GDM1 (cell line): ENCODE measurements around the gene SEZ6.

Source experiments
- DNase-seq: peaks from one replicate; lab custom pipeline; 2025; lab: John Stamatoyannopoulos, UW

The SEZ6 gene

DNA sequence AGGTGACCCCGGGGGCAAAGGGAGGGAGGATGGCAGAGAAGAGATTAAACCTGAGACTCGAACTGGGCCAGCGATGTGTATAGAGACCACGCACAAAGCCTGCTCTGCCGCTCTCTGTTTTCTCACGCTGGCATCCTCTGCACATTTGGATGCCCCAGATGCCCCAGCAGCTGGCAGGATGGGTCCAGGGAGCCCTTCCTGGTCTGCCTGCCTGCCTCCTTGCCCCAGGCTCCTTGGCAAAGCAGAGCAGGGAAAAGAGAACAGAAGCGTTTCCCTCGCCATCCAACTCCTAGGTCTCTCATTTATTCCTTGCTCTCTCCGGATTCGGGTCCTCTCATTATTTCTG, 31.9 kb upstream of the SEZ6 start:
- no peak for DNase-seq

DNA sequence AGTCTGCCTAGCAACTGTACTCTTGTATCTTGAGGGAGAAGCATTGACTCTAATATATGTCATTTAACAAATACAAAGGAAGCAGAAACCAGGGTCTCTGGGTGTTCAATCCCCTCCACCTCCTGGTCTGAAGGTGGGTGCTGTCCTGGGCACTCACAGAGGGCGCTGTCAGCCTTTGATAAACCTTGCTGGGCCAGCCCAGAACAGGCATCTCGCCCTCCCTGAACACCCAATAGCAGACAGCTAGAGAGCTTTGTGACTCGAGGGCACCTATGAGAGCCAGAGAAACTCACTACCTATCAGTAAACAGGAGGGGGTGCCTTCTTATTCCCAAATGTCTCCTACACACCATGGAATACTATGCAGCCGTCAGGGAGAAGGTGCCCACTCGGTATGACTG, 30.8 kb upstream of the SEZ6 start:
- no peak for DNase-seq

DNA sequence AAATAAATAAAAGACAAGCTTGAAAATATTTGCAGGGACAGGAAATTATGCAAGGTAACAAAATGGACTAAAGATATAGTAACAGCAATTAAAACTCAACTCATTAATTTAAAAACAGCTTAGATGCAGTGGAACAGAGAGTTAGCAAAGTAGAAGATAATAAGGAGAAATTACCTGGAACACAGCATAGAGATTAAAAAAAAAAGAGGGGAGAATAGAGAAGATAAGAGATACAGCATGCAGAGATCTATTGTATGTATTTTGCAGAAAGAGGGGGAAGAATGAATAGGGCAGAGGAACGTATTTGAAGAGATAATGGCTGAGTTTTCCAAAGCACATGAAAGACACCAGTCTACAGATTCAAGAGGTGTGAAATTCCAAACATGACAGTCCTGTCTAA, 28.7 kb upstream of the SEZ6 start:
- no peak for DNase-seq

DNA sequence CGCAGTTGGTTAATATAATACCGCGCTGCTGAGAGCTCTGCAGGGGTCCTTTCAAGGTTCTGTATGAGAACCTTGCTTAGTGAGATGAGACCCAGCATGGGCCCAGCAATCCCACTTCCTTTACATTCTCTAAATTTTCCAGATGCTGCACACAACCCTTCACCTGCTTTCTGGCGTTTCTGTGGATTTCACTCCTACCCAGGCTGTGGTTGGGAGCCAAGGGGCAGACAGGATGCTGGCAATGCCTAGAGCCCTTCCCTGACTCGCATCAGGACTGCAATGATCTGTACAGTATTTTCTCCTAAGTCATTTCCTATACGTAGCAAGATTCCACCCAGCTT, 27.0 kb upstream of the SEZ6 start:
- DNase-seq = no peak

DNA sequence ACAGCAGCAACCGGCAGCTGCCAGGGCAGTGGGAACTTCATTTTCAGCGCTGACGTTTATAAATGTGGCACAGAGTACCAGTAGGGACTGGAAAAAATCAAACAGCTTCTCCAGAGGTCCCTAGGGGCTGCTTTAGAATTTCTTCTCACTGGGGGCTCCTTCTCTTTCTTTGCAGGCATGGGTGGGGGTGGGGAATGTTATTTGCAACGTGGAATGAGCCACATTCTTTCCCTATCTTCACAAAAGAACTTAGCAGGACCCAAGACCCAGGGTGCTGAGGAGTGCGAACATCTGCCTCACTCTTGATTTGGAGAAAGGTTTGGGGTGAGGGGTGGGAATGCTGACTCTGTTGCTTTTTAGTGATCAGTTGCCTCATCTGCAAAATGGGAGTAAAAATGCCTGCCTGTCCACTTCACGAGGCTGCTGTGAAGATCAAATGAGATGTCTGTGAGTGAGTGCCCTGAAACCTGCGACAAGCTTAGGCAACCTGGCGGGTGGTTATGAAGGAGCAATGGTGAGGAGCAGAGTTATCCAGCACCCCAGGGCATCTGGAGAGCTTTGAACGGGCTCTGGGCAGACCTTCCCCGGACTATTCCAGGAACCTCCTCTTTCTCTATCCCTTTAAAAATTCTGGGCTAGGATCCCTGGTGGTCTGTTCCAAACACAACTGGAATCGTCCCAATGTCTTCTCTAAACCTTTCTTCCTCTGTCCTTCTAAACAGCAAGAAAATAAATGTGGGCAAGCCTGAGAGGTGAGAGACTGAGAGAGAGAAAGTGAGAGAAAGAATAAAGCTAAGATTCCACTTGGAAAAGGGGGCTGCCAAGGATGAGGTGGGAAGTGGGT, 26.4 kb upstream of the SEZ6 start:
- no peak for DNase-seq

DNA sequence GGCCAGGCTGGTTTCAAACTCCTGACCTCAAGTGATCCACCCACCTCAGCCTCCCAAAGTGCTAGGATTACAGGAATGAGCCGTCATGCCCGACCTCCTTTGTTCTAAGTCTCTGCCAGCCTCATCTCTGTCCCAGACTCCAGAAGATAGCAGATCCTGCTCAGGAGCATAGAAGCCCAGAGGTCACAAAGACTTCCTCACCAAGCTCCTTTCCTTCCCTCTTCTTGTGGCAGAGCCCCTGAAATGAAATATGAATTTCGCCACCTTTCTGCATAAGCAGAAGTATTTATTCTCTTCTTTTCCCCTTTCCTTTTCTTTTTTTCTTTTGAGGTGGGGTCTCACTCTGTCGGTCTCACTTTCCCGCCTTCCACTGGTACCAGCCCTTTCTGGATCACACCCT, 25.7 kb upstream of the SEZ6 start:
- DNase-seq = no peak

DNA sequence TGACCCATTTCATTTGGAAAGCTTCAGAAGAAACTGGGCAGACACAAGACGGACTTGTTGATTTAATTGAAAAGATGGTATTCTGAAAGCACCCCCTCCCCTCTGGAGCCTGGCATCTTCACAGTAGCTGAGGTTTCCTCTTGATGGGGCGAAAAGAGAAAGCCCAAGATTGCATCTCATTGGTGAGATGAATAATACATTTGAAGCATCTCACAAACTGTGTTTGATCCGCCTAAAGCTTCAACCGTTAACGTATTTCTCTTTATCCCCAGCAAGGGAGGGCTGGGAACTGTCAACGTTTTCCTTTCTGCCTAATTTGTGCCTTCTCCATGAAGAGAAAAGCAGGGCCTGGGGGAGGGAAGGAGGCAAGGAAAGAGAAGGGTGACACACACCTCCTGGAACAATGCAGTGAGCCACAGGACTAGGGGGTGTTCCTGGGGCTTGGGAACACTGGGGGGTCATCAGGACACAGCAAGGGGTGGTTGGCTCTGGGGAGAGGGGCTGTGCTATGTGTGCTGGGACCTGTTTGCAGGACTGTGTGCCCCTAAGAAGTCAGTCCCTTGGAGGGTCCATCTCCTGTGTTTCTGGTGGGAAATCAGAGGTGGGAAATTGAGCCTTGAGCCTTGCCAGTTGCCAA, 18.6 kb upstream of the SEZ6 start:
- DNase-seq = no peak

DNA sequence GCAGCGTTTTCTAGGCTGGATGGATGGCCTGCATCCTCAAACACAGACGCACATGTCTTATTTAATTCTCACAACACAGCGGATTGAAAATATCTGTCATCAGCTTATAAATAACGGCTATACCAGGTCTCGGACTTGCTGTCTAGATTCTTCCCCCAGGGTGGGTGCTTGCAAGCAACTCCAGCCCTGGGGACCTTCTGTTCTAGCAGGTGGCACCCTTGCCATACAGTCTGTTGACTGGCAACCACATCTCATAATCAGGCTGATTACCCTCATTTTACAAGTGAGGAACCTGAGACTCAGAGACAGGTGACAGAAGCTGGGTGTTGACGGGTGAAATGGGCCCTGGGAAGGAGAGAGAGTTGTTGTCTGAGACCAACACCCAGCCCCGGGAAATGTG, 16.2 kb upstream of the SEZ6 start:
- DNase-seq = no peak

DNA sequence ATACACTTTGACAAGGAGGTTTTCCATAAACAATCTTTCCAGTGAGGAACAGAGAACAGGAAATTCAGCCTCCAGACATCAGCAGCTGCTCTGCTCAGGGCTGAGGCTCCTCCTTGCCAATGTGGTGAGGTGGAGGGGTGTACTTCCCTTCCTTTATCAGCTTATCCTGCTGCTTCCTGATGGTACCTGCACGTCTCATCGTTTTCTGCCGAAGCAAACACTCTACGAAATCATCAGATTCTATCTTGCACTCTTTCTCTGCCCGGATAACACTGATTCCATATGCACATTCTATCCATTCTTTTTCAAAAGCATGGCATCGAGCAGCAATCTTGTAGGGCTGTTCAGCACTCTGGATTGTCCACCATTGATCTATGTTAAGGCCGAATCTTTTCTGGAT, 15.4 kb upstream of the SEZ6 start:
- DNase-seq = no peak

DNA sequence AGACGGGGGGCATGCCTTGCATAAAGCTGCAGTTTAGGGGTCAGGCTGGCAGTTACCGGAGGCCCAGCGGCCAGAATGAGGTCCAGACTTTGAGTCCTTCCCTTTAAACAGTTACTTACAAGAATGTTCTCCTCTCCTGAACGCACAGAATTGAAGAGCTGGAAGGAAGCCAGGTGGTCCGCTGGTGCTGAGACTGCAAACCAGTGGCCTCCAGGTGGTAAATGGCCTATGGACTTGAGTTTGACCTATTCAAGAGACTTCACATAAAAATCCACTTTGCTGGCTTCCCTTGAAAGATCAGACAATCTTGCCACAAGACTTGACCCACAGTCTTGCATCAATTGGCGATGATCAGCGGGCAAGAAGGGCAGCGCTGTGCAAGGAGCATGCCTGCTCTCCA, 14.7 kb upstream of the SEZ6 start:
- no peak for DNase-seq

DNA sequence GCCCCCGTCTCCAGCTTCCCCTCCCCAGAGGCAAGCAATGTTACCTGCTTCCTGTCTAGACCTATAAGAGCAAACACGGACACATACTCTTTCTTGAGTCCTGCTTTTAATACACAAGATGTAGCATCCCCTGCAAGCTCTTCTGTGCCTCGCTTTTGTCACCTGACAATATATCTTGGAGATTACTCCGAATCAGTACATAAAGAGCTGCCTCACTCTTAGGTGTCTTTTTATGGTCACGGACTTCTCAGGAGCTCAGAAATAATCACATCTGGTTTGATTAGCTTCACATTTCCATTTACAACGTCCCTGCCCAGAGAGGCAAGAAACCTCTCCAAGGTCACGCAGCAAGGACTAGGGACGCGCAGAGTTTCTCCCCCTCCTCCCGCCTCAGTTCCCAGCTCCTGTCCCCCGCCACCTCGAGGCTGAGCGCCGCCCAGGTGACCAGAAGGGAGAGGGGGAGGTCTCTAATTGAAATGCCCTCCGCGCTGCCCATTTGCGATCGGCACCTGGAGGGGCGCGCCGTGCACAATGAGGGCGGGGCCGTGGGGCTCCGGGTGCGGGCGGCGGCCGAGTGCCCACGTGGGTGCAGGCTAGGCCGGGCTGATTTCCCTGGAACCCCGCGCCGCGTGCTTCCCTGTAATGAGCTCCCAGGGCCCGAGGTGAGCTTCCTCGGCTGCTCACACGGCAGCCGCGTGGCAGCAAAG, 13.8 kb upstream of the SEZ6 start:
- no peak for DNase-seq

DNA sequence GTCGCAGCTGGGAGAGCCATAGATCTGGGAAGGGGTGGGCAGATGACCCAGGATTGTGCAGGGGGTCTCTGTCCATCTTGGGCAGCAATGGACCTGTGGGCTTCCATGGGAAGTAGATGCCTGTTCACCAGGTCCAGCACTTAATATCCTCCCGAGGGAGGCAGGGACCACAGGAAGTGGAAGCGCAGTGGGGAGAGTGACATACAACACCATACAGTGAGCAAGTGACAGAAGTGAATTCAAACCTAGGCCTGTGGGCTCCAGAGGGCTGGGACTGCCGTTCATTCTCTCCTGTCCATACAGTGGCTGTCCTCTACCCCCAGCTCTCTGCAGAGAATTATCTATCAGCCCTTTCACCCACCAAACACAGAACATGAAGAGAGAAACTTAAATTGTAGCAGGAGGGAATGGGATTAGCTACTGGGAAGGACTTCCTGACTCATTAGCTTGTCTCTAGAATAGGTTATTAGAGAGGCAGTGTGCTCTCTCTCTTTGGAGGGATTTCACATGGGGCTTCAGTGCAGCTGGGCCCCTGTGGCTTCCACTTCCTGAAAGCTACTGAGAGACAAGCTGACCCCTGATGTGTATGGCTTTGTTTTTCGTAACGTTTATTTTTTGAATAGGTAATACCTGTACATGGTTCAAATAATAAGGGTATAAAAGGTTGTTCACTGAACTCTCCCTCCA, 13.1 kb upstream of the SEZ6 start:
- DNase-seq = no peak

DNA sequence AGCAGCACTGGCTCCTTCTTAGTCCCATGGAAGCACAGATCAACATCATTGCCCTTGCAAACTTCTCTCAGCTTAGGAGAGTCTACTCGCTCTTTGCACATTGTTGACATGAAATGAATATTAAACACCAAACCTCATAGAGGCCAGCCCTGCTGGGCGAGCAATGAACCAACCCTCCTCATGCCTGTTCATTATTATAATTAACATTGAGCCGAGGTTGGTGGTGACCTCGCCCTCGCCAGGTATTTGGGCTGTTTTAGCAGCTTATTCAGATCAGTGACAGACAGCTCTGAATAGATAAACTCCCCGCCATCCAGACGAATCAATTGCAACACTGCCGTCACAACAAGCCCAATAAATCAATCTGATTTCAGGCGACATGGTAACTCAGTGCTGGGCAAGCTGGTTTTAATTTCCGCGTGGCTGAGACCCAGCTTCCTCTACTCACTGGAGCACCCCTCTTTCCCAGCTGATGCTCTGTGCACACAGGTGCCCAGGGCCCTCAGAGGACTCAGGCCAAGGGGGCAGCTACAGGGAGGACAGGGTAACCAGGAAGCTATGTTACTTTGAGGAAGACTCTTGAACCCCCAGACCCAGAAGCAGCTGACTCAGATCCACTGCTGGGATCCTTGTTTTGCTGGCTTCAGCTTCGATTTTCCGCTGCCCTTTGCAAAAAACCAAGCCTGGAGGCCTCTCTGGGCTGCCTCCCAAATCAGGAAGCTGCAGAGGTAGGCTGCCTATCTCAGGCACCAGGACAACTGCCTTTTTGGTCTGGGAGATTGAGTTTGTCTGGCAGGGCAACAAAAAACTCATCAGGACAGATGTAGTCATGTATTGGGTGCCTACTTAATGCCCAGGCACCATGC, 10.7 kb upstream of the SEZ6 start:
- DNase-seq = no peak

DNA sequence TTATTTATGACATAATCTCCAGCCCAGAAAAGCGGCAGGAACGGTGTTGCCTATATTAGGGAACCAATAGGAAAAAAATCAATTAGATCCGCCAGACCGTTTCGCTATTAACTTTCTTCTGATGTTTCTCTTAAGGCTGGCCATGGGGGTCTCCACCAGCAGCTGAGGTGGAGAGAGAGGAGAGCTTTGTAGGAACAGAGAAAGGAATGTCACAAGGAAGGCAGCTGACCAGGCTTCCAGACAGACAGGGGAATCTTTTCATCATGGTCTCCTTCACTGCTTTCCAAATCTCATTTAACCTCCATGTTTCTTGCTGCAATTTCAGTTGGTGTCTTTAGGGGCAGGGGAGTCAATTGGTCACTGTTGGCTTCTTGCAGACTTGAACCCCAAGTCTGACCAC, 8.9 kb upstream of the SEZ6 start:
- no peak for DNase-seq

DNA sequence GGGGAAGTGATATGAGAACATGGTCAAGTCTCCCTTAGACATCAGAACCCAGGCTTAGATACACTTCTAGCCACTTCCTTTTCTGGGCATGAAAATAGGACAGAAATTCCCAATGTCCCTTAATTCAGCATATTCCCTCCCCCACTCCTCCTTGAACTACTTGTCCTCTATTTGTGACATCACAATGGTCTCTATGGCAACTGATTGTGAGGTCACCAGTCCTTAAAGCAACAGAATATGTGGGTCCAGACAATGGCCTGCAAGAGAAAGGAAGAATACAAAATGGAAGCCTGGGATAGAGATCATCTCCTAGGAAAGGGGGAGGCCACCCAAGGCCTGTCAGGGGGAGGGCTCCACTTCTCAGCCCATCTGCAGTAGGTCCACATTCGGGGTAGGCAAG, 6.7 kb upstream of the SEZ6 start:
- no peak for DNase-seq

DNA sequence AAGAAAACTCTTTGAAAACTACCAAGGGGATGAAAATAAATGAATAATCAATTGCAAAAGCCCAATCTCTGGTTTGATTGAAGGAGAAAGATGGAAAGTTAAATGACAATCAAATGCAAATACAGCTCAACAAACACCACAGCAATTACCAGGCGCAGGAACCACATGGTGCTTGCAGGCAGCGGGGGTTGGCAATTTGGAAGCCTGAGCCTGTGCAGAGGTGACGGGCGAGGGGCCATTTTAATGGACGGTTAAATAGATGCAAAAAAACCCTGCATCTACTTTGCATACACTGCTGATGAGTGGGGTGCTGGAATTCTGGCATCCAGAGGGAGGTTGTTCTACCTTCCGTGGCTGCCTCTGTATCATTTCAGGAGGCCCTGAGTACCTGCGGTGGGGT, 4.8 kb upstream of the SEZ6 start:
- no peak for DNase-seq

DNA sequence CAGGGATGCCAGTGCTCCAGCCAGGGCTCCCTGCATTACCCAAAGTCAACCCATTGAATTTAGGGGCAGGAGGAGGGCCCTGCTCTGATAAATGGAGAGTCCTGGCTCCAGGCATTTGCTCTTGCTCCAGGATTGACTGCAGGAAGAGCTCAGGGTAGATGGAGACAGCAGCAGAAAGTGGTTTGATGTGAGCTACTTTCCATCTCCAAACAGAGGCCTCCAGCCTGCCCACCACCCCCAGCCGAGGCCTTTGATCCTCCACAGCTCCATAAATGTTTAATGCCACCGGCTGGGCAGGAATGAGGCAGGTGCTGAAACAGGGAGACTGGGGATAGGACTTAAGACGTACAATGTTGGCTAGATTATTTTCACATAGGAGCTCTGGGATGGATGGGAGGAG, 4.3 kb upstream of the SEZ6 start:
- DNase-seq = no peak

DNA sequence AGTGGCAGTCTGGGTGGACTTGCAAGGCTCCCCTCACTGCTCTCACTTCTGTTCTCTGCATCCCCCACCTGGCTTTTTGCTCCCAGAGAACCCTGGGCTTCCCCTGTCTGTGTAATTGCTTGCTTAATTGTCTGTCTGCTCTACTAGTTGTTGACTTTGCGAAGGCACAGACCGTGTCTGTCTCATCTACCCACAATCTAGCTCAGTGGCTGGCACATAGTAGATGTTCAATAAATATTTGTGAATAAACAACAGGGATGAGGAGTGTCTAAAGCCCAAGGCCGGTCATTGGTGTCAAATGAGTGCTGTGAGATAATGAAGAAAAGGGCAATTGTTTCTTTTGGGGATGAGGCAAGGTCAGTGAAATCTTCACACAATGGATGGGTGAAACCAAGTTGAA, 2.8 kb upstream of the SEZ6 start:
- no peak for DNase-seq

DNA sequence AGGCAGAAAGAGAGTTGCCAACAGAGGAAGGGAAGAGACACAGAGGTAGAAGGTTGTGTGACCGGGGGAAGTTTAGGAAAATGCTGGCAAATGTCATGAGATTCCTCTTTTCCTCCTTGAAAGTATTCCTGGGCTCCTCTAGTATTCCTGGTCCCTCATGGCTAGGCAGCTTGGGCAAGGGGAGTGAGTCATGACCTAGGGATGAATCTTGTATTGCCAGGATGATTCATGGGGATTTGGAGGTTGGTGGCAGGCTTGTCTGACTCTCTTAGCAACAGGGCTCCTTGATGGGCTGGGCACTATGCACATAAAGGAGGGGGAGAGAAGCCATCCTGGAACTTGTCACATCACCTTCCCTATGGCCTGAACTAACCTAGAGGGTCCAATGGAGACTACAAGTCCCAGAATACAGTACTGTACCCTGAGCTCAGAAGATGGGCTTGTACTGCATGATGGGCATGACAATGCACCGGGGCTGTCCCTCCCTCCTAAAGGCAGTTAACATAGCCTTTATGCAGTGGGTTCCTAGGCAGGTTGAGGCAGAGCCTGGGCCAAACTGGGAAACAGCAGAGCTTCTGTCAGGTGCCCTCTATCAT, 2.1 kb upstream of the SEZ6 start:
- DNase-seq = no peak

DNA sequence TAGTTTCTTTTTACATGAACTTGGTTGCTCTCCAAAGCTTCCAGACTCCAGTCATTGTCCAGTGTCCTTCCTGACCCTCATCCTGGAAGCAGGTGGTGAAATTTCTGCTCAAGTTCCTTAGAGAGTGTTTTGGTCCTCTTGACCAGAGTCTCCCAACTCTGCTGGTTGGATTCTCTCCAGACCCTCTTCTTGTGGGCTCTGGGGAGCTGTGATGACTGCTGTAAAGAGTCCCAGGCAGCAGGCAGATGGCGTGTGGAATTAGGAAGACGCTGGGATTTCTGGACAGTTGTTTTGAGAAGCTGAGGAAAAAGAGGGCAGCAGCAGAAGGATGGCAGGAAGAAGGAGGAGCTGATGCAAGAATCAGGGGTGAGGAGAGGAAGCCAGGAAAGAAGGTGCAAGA, 1.6 kb upstream of the SEZ6 start:
- DNase-seq = no peak

DNA sequence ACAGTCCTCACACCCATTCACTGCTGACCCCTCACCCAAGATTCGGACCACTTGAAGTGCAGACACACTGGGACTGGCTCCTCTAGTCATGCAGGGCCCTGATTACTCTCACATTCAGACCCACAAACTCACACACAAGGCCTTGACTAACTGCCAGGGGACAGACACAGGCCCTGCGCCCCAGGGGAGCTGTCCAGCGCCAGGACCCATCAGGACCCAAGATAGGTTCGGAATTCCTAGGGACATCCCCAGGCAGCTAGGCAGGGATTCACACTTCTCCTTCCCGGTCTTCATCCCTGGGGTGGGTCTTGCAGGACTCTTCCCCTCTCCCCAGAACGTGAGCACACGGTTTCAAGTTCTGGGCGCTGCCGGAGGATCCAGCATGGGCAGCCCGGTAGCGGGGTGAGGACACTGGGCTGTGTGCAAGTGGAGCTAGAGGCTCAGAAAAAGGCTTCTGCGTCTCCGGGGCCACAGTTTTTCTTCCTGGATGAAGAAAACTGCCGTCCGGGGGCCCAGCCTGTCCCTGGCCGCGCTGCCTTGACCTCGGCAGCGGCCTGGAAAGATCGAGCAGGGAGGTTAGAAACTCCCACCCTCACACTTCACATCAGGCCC, 1.6 kb downstream of the SEZ6 start:
- DNase-seq = no peak
